ENCODE measurements around the gene THBS3.

THBS3 gene

DNA sequence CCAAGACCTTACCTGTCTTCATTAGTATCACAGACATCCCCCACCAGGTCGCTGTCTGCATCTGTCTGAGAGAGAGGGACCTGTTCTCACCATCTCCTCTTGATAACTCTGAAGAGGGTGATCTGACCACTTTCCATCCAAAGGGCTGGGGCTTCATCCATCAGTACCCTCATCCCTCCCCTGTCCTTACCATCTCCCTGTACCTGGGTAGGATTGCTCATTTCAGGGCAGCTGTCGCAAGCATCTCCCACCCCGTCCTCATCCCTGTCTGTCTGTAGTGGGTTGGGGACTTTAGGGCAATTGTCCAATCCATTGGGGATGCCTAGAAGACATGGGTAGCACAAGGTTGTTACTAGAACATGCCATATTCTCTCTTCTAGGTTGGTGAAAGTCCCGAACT, 7.9 kb downstream of the THBS3 start:
- TF ChIP-seq, protein P1, sequence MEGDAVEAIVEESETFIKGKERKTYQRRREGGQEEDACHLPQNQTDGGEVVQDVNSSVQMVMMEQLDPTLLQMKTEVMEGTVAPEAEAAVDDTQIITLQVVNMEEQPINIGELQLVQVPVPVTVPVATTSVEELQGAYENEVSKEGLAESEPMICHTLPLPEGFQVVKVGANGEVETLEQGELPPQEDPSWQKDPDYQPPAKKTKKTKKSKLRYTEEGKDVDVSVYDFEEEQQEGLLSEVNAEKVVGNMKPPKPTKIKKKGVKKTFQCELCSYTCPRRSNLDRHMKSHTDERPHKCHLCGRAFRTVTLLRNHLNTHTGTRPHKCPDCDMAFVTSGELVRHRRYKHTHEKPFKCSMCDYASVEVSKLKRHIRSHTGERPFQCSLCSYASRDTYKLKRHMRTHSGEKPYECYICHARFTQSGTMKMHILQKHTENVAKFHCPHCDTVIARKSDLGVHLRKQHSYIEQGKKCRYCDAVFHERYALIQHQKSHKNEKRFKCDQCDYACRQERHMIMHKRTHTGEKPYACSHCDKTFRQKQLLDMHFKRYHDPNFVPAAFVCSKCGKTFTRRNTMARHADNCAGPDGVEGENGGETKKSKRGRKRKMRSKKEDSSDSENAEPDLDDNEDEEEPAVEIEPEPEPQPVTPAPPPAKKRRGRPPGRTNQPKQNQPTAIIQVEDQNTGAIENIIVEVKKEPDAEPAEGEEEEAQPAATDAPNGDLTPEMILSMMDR (IDR thresholded peaks at IDR 0.05; ENCODE audit: poor library complexity, severe bottlenecking) = no peak
- Histone ChIP-seq H3K9me3 (ENCODE audit: severe bottlenecking) (no peaks in the 10 kb centered on the region), H3K4me3 (ENCODE audit: severe bottlenecking) (no peak overlapping the region), H3K36me3 (ENCODE audit: low read depth) (0 out of 2 replicates have a peak, but pooled peaks cover 5% of the 10 kb centered on the region), H3K27ac (ENCODE audit: poor library complexity, severe bottlenecking) (no peak overlapping the region), H3K27me3 (ENCODE audit: insufficient read depth, poor library complexity, severe bottlenecking) (no peaks in the 10 kb centered on the region), H3K4me1 (ENCODE audit: insufficient read depth, poor library complexity, severe bottlenecking) (no peaks in the 10 kb centered on the region)
- no peak for DNase-seq (ENCODE audit: low spot score)
- no peak for ATAC-seq (ENCODE audit: low read depth)

DNA sequence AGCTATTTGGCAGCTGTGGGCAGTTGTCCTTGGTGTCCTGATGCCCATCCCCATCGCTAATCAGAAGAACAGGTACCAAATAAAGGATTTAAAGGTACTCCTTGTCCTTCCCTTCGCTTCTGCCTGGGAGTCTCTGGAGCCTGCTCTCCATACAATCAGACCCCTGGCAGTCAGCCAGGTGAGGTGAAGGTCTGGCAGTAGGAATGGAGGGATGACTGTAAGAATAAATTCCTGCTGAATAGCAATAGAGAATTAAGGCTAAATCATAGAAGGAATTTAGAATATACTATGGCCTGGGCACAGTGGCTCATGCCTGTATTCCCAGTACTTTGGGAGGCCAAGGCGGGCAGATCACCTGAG, 9.2 kb downstream of the THBS3 start:
- no peak overlapping the region for H3K4me3 ChIP-seq (ENCODE audit: severe bottlenecking)
- TF ChIP-seq, protein P1 (IDR thresholded peaks at IDR 0.05; ENCODE audit: poor library complexity, severe bottlenecking) = no peak
- 0 out of 2 replicates have a peak, but pooled peaks cover 5% of the 10 kb centered on the region for H3K36me3 ChIP-seq (ENCODE audit: low read depth)
- H3K27me3 ChIP-seq (ENCODE audit: insufficient read depth, poor library complexity, severe bottlenecking) = no peaks in the 10 kb centered on the region
- DNase-seq (ENCODE audit: low spot score) = peak; percentile 34
- H3K9me3 ChIP-seq (ENCODE audit: severe bottlenecking) = no peaks in the 10 kb centered on the region
- H3K4me1 ChIP-seq (ENCODE audit: insufficient read depth, poor library complexity, severe bottlenecking) = no peaks in the 10 kb centered on the region
- no peak for ATAC-seq (ENCODE audit: low read depth)
- H3K27ac ChIP-seq (ENCODE audit: poor library complexity, severe bottlenecking) = no peak overlapping the region

DNA sequence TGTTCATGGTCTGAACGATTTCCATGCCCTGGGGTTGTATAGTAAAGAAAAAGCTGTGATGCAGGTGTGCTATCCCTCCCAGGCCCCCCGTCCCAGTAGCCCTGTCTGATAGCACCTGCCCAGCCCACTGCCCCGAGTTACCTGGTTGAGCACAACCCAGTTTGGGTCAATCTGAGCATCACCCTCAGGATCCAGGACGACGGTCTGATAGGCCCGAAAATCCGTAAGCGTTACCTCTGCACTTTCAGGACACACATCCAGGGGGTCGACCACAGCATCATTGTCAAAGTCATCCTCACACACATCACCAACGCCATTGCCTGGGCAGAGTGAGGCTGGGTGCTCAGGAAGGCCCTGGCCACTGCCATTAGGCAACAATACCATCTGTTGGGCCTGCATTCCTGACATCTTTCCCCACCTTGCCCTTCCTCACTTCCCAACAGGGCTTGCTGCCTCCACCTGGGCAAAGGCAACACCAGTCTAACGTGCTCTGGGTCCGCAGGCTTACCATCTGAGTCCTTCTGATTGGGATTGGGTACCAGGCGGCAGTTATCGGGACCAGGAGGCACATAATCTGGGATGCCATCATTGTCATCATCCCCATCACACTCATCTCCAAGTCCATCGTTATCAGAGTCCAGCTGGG, 9.7 kb downstream of the THBS3 start:
- DNase-seq (ENCODE audit: low spot score) = peak; percentile 51
- Histone ChIP-seq H3K27ac (ENCODE audit: poor library complexity, severe bottlenecking) (no peak overlapping the region), H3K9me3 (ENCODE audit: severe bottlenecking) (no peaks in the 10 kb centered on the region), H3K4me1 (ENCODE audit: insufficient read depth, poor library complexity, severe bottlenecking) (peaks cover 1% of the 10 kb centered on the region), H3K27me3 (ENCODE audit: insufficient read depth, poor library complexity, severe bottlenecking) (no peaks in the 10 kb centered on the region), H3K36me3 (ENCODE audit: low read depth) (0 out of 2 replicates have a peak, but pooled peaks cover 5% of the 10 kb centered on the region), H3K4me3 (ENCODE audit: severe bottlenecking) (no peak overlapping the region)
- no peak for ATAC-seq (ENCODE audit: low read depth)
- TF ChIP-seq, protein P1 (IDR thresholded peaks at IDR 0.05; ENCODE audit: poor library complexity, severe bottlenecking) = no peak

DNA sequence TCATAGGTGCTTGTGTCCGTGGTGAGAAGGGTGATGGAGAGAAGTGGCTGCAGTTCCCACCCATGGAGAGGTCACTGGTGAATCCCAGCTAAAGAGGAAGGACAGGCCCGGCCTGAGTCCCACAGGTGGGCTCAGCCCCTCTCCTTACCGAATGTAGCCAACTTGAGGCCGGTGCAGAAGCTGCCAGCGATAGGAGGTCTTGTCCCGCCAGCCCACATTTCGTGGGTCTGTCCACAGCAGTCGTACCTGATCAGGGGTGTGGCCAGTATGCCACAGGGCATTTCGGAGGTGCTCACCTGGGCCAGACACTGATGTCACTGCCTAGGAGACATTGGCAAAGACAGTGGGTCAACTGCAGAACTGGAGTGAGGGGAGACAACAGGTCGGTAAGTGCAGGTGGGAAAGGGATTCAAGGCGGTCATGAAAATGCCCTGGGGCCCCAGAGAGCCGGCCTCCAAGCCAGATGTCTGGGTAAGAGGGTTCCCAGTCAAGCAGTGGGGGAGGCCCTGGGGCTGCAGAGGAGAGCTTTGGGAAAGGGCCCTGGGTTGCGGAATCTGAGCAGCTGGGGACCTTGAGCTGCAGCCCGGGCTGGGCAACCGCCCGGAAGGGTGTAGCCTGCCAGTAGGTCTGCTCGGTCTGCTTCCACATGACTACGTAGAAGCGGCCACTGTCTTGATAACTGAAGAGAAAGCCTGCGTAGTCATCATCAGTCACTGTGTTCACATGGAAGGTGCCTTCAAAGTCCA, 10.6 kb downstream of the THBS3 start:
- H3K4me3 ChIP-seq (ENCODE audit: severe bottlenecking) = no peak overlapping the region
- no peaks in the 10 kb centered on the region for H3K27me3 ChIP-seq (ENCODE audit: insufficient read depth, poor library complexity, severe bottlenecking)
- H3K27ac ChIP-seq (ENCODE audit: poor library complexity, severe bottlenecking) = no peak overlapping the region
- no peaks in the 10 kb centered on the region for H3K9me3 ChIP-seq (ENCODE audit: severe bottlenecking)
- 0 out of 2 replicates have a peak, but pooled peaks cover 5% of the 10 kb centered on the region for H3K36me3 ChIP-seq (ENCODE audit: low read depth)
- peaks cover 3% of the 10 kb centered on the region for H3K4me1 ChIP-seq (ENCODE audit: insufficient read depth, poor library complexity, severe bottlenecking)
- TF ChIP-seq, protein P1 (IDR thresholded peaks at IDR 0.05; ENCODE audit: poor library complexity, severe bottlenecking) = no peak
- DNase-seq (ENCODE audit: low spot score) = peak; percentile 43
- no peak for ATAC-seq (ENCODE audit: low read depth)
